Erythroblast (primary cell): ENCODE data around the gene PRR33.

Source experiments
- GATA1 ChIP-seq: IDR thresholded peaks from 2 replicates; pipeline ENCODE4 v1.6.1; 2011; ENCODE audit warnings: low read depth, mild to moderate bottlenecking, control low read depth, low read length, moderate library complexity
- POLR2A ChIP-seq: IDR thresholded peaks from 2 replicates; pipeline ENCODE4 v1.6.1; 2011; ENCODE audit warnings: mild to moderate bottlenecking, low read length

GRCh38 chr11:1842149-1843097 is 49.3 kb downstream of the PRR33 start:
- TF ChIP-seq POLR2A (no peak), GATA1 (no peak)
